ENCODE measurements around the gene PCDHGA3.

The PCDHGA3 gene

GRCh38 chr5:141349917-141350619 is 6.4 kb downstream of the PCDHGA3 start, which contains the start of gene PCDHGB1:
TSS of gene PCDHGB1 (plus strand) at chr5:141350099. CDS start at chr5:141350261, 162 bp downstream.
- Histone ChIP-seq H3K27me3 (ENCODE audit: control insufficient read depth, insufficient read depth, low read length) (no peaks in the 10 kb centered on the region), H3K9me3 (ENCODE audit: control insufficient read depth, insufficient read depth, low read depth, low read length) (peaks cover 32% of the 10 kb centered on the region)

GRCh38 chr5:141351591-141351990 is 8.0 kb downstream of the PCDHGA3 start:
- Histone ChIP-seq H3K9ac (ENCODE audit: low read length) (no peak overlapping the region), H3K4me3 (ENCODE audit: low read depth, low read length) (no peak overlapping the region), H3K27ac (ENCODE audit: low read depth, low read length) (no peak overlapping the region), H3K36me3 (ENCODE audit: control insufficient read depth, insufficient read depth, low read length) (no peaks in the 10 kb centered on the region), H3K4me1 (ENCODE audit: control insufficient read depth, insufficient read depth, low read length) (no peaks in the 10 kb centered on the region), H3K27me3 (ENCODE audit: control insufficient read depth, insufficient read depth, low read length) (no peaks in the 10 kb centered on the region), H3K9me3 (ENCODE audit: control insufficient read depth, insufficient read depth, low read depth, low read length) (peaks cover 41% of the 10 kb centered on the region)

More at GRCh38 chr5:141349917-141350619, 6.4 kb downstream of the PCDHGA3 start, which contains the start of gene PCDHGB1:
- no peaks in the 10 kb centered on the region for H3K36me3 ChIP-seq (ENCODE audit: control insufficient read depth, insufficient read depth, low read length)
- H3K27ac ChIP-seq (ENCODE audit: low read depth, low read length): no peak within 1 kb of the TSS
- H3K9ac ChIP-seq (ENCODE audit: low read length): no peak within 1 kb of the TSS
- peak within 1 kb of the TSS; percentile 47 for H3K4me3 ChIP-seq (ENCODE audit: low read depth, low read length)
- H3K4me1 ChIP-seq (ENCODE audit: control insufficient read depth, insufficient read depth, low read length): no peaks in the 10 kb centered on the region

- Histone ChIP-seq H3K4me3 (ENCODE audit: low read depth, low read length) (no peak within 1 kb of the TSS), H3K27ac (ENCODE audit: low read depth, low read length) (no peak within 1 kb of the TSS), H3K9me3 (ENCODE audit: control insufficient read depth, insufficient read depth, low read depth, low read length) (peaks cover 48% of the 10 kb centered on the region), H3K27me3 (ENCODE audit: control insufficient read depth, insufficient read depth, low read length) (no peaks in the 10 kb centered on the region), H3K36me3 (ENCODE audit: control insufficient read depth, insufficient read depth, low read length) (no peaks in the 10 kb centered on the region), H3K4me1 (ENCODE audit: control insufficient read depth, insufficient read depth, low read length) (no peaks in the 10 kb centered on the region), H3K9ac (ENCODE audit: low read length) (no peak within 1 kb of the TSS)
Measured at GRCh38 chr5:141354900-141355469, 11.4 kb downstream of the PCDHGA3 start, which contains the start of gene PCDHGA4. TSS of gene PCDHGA4 (plus strand) at chr5:141355021. CDS start at chr5:141355108, 87 bp downstream.

GRCh38 chr5:141355641-141356040 is 12.0 kb downstream of the PCDHGA3 start:
- no peaks in the 10 kb centered on the region for H3K4me1 ChIP-seq (ENCODE audit: control insufficient read depth, insufficient read depth, low read length)
- H3K36me3 ChIP-seq (ENCODE audit: control insufficient read depth, insufficient read depth, low read length): no peaks in the 10 kb centered on the region
- no peaks in the 10 kb centered on the region for H3K27me3 ChIP-seq (ENCODE audit: control insufficient read depth, insufficient read depth, low read length)
- H3K9me3 ChIP-seq (ENCODE audit: control insufficient read depth, insufficient read depth, low read depth, low read length): peaks cover 45% of the 10 kb centered on the region
- H3K27ac ChIP-seq (ENCODE audit: low read depth, low read length): no peak overlapping the region
- no peak overlapping the region for H3K4me3 ChIP-seq (ENCODE audit: low read depth, low read length)
- no peak overlapping the region for H3K9ac ChIP-seq (ENCODE audit: low read length)

GRCh38 chr5:141356133-141356532 is 12.5 kb downstream of the PCDHGA3 start:
- Histone ChIP-seq H3K9ac (ENCODE audit: low read length) (no peak overlapping the region), H3K27ac (ENCODE audit: low read depth, low read length) (no peak overlapping the region), H3K36me3 (ENCODE audit: control insufficient read depth, insufficient read depth, low read length) (no peaks in the 10 kb centered on the region), H3K27me3 (ENCODE audit: control insufficient read depth, insufficient read depth, low read length) (no peaks in the 10 kb centered on the region), H3K4me3 (ENCODE audit: low read depth, low read length) (no peak overlapping the region), H3K9me3 (ENCODE audit: control insufficient read depth, insufficient read depth, low read depth, low read length) (peaks cover 45% of the 10 kb centered on the region), H3K4me1 (ENCODE audit: control insufficient read depth, insufficient read depth, low read length) (no peaks in the 10 kb centered on the region)

GRCh38 chr5:141356950-141357349 is 13.3 kb downstream of the PCDHGA3 start:
- Histone ChIP-seq H3K9me3 (ENCODE audit: control insufficient read depth, insufficient read depth, low read depth, low read length) (peaks cover 45% of the 10 kb centered on the region), H3K27me3 (ENCODE audit: control insufficient read depth, insufficient read depth, low read length) (no peaks in the 10 kb centered on the region), H3K4me1 (ENCODE audit: control insufficient read depth, insufficient read depth, low read length) (no peaks in the 10 kb centered on the region), H3K27ac (ENCODE audit: low read depth, low read length) (no peak overlapping the region), H3K9ac (ENCODE audit: low read length) (no peak overlapping the region), H3K36me3 (ENCODE audit: control insufficient read depth, insufficient read depth, low read length) (no peaks in the 10 kb centered on the region), H3K4me3 (ENCODE audit: low read depth, low read length) (no peak overlapping the region)

- Histone ChIP-seq H3K36me3 (ENCODE audit: control insufficient read depth, insufficient read depth, low read length) (no peaks in the 10 kb centered on the region), H3K9ac (ENCODE audit: low read length) (no peak within 1 kb of the TSS), H3K4me3 (ENCODE audit: low read depth, low read length) (peak within 1 kb of the TSS; percentile 31), H3K27ac (ENCODE audit: low read depth, low read length) (no peak within 1 kb of the TSS), H3K4me1 (ENCODE audit: control insufficient read depth, insufficient read depth, low read length) (no peaks in the 10 kb centered on the region), H3K27me3 (ENCODE audit: control insufficient read depth, insufficient read depth, low read length) (no peaks in the 10 kb centered on the region), H3K9me3 (ENCODE audit: control insufficient read depth, insufficient read depth, low read depth, low read length) (peaks cover 59% of the 10 kb centered on the region)
Measured at GRCh38 chr5:141359790-141360426, 16.3 kb downstream of the PCDHGA3 start, which contains the start of gene PCDHGB2. TSS of gene PCDHGB2 (plus strand) at chr5:141359994. CDS start at chr5:141360136, 142 bp downstream.

- no peaks in the 10 kb centered on the region; the same call in 1 of the 2 replicates for H3K36me3 ChIP-seq (ENCODE audit: control insufficient read depth, insufficient read depth, low read length)
- H3K27ac ChIP-seq (ENCODE audit: low read depth, low read length): no peak overlapping the region
- H3K9ac ChIP-seq (ENCODE audit: low read length): no peak overlapping the region
- H3K27me3 ChIP-seq (ENCODE audit: control insufficient read depth, insufficient read depth, low read length): no peaks in the 10 kb centered on the region
- no peak overlapping the region for H3K4me3 ChIP-seq (ENCODE audit: low read depth, low read length)
- H3K9me3 ChIP-seq (ENCODE audit: control insufficient read depth, insufficient read depth, low read depth, low read length): peaks cover 60% of the 10 kb centered on the region
- H3K4me1 ChIP-seq (ENCODE audit: control insufficient read depth, insufficient read depth, low read length): no peaks in the 10 kb centered on the region
Measured at GRCh38 chr5:141360685-141361084, 17.1 kb downstream of the PCDHGA3 start.

- Histone ChIP-seq H3K9ac (ENCODE audit: low read length) (no peak overlapping the region), H3K27ac (ENCODE audit: low read depth, low read length) (peak overlapping the region; percentile 26; the same call in 1 of the 2 replicates), H3K4me1 (ENCODE audit: control insufficient read depth, insufficient read depth, low read length) (no peaks in the 10 kb centered on the region), H3K36me3 (ENCODE audit: control insufficient read depth, insufficient read depth, low read length) (no peaks in the 10 kb centered on the region; the same call in 1 of the 2 replicates), H3K27me3 (ENCODE audit: control insufficient read depth, insufficient read depth, low read length) (no peaks in the 10 kb centered on the region), H3K4me3 (ENCODE audit: low read depth, low read length) (peak overlapping the region; percentile 5), H3K9me3 (ENCODE audit: control insufficient read depth, insufficient read depth, low read depth, low read length) (peaks cover 54% of the 10 kb centered on the region)
Measured at GRCh38 chr5:141362719-141363118, 19.1 kb downstream of the PCDHGA3 start.

- Histone ChIP-seq H3K36me3 (ENCODE audit: control insufficient read depth, insufficient read depth, low read length) (no peaks in the 10 kb centered on the region; the same call in 1 of the 2 replicates), H3K9ac (ENCODE audit: low read length) (no peak within 1 kb of the TSS), H3K27me3 (ENCODE audit: control insufficient read depth, insufficient read depth, low read length) (no peaks in the 10 kb centered on the region), H3K27ac (ENCODE audit: low read depth, low read length) (no peak within 1 kb of the TSS), H3K4me3 (ENCODE audit: low read depth, low read length) (peak within 1 kb of the TSS; percentile 5; the same call in 1 of the 2 replicates), H3K4me1 (ENCODE audit: control insufficient read depth, insufficient read depth, low read length) (no peaks in the 10 kb centered on the region), H3K9me3 (ENCODE audit: control insufficient read depth, insufficient read depth, low read depth, low read length) (peaks cover 57% of the 10 kb centered on the region)
Measured at GRCh38 chr5:141363952-141364660, 20.5 kb downstream of the PCDHGA3 start, which contains the start of gene PCDHGA5. TSS of gene PCDHGA5 (plus strand) at chr5:141364162. CDS start at chr5:141364331, 169 bp downstream.

Measured in HUES6 (cell line).